CD1c-positive myeloid dendritic cell (primary cell): ENCODE data around the gene SHROOM3.

Source experiments
- DNase-seq: peaks from one replicate; pipeline ENCODE4 v3.0.0-alpha.2; 2016; ENCODE audit errors: extremely low spot score

The SHROOM3 gene

DNA sequence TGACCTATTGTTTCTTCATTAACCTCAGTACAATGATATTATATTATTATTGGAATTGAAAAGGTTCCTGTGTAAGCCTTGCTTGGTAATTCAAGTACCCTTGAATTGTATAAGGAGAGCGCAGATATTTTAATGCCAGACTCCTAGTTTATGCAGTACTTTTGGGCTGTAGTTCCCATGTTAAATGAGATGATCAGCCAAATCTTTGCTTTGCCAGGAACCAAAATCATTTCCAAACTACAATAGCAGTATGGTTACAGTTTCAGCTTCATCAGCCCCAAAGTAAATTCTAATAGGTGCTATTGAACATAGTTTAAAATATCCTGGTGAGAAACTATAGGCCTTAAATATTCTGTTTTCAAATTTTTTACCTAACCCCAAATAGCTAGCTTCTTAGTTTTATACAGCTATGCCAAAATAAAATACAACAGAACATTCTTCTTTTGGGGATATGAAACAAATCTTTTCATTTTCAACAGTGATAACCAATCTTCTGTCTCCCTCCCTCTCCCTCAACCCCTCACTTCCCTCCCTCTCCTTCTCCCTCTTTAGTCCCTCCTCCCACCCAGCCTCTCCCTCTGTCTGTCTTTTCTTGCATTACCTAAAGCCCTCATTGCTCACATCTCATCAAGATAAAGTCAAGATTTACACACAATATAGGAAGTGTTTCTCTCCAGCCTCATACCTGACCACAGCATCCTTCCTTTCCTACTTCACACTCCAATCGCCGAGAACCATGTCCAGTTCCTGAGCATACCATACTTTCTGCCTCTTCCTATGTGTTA, 190.1 kb downstream of the SHROOM3 start:
- DNase-seq, result no peak

DNA sequence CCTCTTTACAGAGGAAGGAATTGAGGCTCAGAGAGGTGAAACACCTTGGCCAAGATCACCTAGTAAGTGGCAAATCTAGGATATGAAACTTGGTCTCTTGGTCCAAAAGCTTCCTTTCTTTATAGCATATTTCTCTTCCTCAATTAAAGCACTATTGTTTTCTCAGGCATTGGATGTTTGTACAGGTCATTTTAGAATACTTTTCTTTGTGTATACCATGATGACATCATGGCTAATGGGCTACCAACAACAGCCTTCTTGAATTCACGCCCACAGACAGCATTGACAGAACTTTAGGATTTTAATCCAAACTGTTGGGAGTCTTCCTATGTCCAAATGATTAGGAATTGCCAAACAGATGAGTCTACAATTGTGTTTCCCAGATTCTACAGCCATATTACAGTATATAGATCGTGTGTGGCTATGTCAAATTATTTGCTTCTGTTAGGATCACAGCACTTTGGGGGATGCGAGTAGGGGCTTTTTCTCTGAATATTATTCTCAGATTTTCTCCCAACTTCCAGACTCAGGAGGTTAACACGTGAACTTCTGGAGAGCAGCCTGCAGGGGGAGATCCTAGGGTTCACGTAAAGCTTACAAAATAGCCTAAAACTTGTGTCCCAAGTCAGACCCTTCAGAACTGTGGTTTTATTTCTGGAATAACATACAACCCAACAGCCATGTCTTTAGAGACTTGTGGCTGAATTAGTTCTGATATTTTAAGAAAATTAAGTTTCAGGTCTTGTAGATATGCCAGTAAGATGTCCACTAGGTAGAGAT, 191.8 kb downstream of the SHROOM3 start:
- DNase-seq, result no peak

DNA sequence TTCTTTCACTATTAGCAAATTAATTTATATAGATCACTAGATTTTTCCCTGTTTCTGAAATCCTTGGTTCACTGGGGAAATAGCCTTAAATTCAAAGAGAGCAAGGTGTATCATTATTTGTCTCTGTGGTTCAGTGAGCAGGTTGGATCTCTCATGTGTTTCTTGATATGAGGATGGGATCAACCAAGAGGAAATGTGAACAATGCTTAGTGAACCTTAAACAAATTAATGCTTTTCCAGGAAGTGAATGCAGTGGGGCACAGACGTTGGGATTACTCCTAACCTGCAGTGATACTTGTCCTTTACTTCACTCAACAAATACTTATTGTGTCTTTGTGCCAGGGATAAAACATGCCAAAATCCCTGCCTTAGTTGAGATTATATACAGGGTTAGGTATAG, 193.2 kb downstream of the SHROOM3 start:
- no peak for DNase-seq

DNA sequence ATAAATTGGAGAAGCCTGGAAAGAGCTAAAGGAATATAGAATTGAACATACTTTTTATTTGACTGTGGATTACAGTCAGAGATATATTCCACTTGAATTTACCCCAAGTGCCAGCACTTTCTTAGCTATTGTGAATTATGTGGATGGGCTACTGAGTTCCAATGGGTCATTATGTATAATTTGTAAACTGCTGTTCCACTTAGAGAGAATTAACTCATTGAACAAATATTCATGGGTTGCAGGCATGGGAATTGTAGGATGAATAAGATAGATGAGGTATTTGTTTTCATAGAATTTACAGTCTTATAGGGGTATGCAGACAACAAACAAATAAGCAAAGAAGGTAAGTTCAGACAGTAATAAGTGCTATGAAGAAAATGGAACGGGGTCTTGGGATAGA, 195.7 kb downstream of the SHROOM3 start:
- no peak for DNase-seq

DNA sequence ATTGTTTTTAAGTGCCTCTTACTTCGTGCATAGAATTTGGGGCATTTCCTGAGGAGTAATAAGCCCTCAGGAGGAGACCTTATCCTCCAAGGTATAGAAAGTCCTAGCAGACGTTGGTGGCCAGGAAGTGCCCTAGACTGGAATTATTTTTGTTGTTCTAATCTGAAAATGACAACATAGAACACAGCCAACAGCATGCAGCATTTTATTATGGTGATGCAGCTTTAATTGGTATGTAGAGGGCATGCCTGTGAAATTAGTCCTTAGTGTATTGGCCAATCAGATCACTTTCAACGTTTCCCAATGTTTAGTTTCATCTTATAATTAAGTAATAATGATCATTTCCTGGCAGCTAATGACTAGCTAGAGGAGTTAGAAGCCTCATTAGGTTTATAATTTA, 199.2 kb downstream of the SHROOM3 start:
- DNase-seq, result no peak

DNA sequence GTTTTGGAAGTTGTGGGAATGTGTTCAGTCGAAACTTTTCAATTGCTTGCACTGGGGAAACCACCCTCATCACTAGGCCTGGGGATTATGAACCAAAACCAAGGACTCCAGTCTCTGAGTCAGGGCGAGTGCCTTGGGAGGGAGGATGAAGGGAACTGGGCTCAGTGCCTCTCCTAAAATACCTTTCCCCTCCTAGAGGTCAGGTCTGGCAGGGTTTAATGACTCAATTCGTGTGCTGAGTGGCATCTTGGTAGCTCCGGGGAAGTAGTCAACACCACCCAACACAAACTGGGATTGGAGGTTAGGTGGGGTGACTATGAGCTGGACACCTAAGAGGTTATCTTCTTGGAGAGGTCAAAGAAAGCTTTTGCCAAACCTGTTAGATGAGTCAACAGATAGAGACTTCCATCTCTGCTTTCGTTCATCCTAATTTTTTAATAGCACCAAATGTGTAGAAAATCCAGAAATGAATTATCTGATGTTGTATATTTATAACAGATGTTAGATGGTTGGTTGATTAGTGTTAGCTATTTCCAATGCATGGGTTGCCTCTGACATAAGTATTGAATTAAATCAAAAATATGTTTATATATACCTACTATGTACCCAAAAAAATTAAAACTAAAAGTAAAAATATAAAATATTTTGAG, 202.8 kb downstream of the SHROOM3 start:
- DNase-seq, result no peak

DNA sequence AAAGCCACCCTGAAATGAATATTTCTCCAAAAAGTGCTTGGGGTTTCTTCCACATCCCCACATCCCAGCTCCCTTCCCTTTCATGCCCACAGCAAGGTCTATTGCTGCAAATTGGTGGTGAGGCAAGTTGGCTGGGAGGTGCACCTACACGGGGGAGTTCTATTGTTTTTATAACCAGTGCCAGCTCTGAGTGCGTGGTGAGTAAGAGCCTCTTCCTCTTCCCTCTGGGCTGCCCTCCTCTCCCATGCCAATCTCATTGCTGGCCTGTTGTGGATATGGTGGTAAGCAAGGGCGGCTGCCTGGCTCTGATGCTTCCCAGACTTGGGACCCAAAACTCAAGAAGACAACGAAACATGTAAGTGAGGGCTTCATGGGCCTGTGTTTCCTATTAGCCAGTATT, 204.3 kb downstream of the SHROOM3 start:
- DNase-seq, result no peak

DNA sequence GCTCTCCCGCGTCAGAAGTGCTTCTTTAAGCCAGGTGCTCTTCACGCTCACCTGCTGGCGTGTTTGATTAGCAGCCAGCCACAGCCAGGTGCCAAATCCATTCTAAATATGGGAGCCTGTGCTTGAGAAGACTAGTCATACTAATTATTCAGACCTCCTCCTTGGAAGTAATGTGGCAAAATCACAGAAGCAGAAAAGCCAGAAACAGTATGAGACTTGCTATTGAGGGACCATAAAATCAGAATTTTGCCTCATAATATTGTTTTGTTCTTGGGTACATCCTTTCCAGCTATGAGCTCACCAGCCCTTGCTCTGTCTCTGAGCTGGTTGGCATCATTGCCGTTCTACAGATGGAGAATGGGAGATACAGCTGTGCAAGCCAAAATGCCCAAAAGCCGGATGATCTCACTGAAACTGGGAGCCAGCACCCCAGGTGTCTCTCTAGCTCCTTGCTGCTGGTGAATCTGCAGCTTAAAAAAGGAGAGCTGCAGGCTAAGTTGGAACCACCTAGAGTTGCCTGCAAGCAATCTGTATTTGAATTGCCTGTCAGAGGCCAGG, 205.4 kb downstream of the SHROOM3 start:
- no peak for DNase-seq

DNA sequence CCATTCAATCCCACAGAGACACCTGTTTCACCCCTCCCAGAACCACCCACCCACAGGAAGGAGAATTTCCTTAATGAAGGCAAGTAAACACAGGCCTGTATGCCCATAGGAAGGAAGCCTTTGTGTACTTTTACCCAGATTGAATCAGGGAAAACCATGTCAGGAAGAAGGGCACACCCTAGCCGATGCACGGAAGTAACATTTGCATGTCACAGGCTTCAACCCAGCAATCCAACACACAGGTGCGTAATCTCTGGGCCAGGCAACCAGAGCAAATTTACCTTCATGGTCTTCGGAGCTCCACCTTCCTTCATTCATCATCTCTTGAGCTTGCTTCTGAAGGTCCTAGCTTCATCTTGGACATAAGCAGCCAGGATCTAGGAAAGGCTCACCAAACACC, 206.3 kb downstream of the SHROOM3 start:
- no peak for DNase-seq

DNA sequence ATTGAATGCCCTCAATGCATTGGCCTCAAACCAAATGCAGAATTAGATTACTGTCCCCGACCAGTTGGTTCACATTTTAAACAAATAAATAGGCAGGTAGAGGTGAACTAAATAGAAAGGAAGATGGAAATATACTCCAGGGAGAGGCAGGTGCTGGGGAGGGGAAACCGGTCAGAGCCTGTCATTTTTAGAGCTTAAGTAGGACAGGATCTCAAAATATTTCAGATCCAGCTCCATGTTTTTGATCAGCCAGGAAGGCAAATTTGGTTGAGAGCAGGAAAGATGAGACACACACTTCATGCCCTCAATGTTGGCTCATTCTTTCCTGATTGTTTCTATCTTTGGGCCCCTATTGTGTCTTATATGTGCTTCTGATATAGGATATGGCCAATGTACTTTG, 206.7 kb downstream of the SHROOM3 start:
- no peak for DNase-seq

DNA sequence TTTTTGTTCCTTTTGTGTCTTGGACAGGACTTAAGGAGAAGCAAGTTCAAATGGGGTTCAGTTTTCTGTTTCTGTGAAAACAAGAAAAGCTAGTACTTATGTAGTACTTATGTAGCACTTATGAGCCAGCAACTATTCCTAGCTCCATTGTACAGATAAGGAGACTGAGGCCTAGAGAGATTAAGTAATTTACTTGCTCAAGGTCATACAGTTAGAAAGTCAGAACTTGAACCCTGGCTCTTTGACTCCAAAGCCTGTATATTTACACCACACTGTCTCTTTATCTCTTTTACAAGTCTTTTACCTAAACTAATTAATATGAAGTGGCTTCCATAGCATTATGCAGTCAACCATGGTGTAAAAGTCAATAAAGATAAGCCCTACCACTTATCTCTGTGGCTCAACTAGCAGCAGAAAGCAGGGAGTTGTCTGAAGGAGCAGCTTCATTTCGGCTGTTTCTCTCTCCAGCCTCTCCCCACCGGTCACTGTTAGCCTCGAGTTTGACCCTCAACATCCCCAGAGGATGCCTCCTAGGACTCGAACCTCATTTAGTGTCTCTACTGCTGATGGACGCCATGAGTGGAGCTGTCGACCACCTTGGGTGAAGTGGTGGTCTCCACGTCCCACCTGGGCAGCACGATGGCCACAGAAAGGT, 209.9 kb downstream of the SHROOM3 start:
- no peak for DNase-seq

DNA sequence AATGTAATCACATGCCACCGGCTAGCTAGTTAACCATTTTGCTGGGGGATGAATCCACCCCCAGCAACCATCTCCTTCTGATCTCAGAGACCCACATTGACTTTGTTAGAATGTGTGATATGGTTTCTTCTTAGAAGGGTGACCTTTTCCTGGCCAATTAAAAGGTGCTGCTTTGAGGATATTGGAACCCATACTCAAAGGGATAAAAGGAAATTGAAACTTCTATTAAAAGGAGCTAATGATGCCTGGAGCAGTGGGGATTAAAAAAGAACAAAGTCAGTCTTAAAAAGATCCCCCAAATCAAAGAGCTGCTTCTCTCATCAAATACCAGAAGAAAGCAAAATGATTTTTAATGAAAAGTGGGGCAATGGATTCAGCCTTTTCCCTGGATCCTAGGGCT, 214.1 kb downstream of the SHROOM3 start:
- DNase-seq, result no peak

DNA sequence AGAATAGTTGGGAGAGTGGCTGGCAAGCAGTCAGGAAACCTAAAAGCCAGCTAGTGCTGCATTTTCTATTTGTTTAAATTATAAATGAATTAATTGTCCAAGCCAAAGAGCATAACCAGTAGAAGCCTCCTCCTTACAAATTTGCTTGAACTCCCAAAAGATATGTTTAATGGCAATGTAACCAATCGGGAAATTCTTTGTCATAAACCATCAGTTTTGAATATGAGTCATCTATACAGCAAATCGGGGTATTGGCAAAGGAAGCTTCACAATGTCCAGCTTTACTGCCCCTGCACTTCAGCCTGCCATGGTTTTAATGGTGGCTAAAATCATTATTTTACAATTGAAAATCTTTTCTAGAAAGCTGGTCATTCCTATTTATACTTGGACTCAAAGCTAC, 216.6 kb downstream of the SHROOM3 start:
- DNase-seq, result no peak

DNA sequence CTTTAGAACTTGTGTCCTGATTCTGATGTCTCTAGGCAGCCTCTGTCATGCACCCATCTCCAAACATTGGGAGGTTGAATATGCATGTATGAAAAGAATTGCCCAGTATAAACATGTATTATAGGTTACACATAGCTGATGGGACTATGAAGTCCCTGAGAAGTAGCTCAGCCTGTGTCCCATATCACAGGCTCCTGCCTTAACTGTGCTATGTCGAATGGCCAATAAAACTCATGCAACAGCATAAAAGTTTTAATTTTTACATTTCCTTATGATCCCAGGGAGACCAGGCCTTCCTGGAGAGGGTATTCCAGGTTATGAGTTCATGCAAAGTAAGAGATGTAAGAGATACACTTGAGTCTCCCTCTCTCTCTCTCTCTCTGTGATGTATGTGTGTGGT, 217.4 kb downstream of the SHROOM3 start:
- no peak for DNase-seq

DNA sequence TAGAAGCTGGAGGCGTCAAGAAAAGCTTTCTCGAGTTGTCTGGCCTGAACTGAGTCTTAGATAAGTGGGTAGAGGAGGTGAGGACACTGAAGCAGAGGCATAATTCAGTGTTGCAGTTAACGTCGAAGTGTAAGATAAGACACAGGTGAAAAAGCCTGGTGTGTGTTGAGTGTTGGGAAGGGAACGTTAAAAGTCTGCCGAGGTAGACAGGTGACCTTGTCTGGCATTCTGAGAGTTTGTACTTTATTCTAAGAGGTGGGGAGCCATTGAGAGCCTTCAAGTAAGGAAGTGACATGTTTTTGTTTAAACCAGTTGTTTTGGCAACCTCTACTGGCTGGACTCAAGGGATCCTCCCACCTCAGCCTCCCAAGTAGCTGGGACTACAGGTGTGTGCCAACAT, 219.1 kb downstream of the SHROOM3 start:
- DNase-seq, result no peak

DNA sequence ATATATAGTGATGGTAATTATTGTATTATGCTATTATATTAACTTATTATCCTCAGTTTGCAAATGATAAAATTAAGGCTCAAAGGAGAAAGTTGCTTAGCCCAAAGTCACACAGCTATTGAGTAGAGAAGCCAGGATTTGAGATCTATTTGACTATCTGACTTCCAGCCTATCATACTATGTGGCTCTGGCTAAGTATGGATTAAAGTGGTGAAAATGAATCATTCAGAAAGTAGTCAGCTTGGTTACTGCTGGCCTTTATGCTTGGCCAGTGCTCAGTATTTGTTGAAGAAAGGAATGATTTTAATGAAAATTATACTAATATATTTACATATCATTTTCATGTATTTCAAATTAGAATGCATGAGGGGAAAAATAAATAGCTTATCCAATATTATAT, 219.8 kb downstream of the SHROOM3 start:
- DNase-seq, result no peak

DNA sequence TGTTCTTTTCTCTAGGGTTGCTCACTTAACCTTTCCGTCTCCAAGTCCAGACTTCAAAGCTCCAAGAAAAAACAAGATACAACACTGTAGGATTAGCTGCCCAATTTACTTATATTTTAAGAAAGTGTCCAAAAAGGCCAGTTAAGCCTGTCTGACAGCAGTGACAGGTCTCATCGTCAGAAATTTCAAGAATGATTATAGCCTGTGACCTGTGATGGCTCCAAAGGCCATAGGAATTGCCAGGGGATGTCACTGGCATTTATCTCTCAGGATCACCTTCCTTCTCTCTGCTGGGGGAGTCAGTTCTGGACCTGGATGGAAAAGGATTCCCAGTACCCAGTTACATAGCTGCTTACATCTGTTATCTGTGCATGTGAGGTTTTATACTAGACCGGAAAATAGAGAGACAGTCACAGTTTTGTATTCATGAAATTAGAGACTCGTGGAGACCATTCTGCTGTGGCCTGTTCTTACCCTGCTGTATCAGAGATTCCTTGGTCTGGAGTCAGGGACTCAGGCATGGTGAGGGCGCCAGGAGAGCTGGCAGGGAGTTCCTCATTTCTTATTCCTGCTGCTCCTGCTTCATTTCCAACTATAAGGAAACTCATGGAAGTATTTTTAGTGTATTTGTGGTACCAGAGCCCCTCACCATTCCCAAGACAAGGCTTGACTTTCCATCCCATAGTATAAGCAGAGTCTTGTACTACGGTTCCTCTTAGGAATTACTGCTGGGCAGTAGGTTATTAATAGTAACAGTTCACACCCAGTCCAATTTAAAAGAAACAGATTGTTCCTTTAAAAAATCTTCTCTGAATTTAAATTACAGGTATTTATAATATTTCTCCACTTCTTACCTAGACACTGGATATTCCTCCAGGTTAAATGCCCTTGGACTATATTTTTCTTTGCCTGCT, 220.8 kb downstream of the SHROOM3 start:
- DNase-seq, result no peak

DNA sequence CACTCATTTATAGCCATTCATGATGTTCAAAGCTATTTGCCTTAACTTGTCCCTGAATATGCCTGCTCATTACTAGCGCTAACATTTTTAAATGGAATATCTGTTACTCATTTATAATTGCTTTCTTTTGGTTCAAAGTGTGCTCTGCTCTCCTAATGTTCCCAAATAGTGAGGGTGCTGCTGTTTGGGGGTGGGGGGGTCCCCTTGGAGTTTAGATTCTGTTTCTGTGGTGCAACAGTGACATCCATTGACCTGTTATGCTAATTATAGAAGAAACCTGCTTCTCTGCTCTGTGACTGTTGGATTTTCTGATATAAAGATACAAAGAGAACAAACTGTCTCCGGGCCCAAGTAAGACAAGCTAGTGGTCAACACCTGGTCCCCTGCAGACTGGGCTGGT, 222.4 kb downstream of the SHROOM3 start:
- no peak for DNase-seq

DNA sequence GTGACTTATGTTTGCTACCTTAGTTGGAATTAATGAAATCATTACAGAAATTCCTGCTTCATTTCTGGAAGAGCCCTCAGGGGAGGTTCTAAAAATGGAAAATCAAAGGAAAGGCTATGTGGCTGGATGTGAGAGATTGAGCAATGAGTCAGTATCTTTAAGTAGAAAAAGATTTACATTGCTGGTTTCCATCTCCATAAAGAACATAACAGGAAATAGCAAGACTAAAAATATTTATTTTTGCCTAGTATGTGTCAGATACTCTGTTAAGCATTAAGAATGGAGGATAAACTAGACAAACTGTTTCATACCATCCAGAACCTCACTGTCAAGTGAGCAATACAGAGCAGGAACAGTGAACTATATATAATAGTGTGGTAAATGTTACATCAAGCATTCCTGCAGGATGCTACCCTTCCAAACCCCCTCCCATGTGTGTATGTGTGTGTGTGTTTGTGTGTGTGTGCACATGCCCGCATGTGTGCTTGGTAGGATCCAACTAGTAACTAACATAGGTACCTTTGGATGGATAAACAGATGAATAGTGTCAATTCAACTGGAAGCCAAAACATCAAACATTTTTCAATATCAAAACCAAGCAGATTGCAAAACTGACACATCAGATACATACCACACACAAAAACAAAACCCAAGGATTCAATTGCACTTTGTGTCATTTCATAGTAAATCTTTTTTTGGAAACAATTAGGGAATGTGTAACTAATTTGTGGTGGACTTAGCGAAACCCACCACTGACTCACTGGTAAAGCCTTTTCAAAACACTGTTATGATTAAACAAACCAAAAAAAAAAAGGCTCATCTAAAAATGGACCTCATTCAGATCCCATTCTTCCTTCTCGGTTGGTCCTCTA, 223.4 kb downstream of the SHROOM3 start:
- DNase-seq, result no peak

DNA sequence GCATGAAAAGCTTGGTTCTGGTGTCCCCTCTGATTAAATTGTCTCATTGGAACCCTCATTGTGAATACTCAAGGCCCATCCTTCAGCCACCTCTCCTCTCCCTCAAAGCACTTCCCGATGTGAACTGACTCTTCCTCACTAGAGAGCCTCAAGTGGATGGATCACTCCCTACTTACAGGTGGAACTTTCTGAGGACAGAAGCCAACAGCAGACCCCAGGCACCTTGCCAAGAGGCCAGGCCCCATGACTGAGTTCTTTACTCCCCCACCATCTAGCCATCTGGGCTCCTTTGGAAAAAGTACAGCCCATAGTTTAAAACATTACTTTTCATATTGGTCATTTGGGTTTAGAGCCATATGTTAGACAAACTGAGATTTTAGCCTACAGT, 224.1 kb downstream of the SHROOM3 start:
- no peak for DNase-seq
